Esophagus mucosa (tissue), 1 donor: ENCODE measurements around the gene TMEM132E. TPM values are rescaled to one million over a fixed set of nuclear protein-coding genes. Genes with fewer than 3 reads are reported as not detected.
A peak's percentile ranks its signal among the peaks of the same experiment; 100 is the strongest.

Experiments
- ATAC-seq: fragments of 200-7000 bp; cut with Tn5 transposase; one replicate; pipeline ENCODE4 v1.9.1; 2020
- total RNA-seq: library from RNA; stranded (reverse); gene quantifications from one replicate; pipeline ENCODE4 v1.2.4, GENCODE V29; 2023
- donor health status: DM: yes; HTN: yes; CAD: no.

TMEM132E gene
- total RNA-seq, 1 donor from 2014 or later, result not detected

DNA sequence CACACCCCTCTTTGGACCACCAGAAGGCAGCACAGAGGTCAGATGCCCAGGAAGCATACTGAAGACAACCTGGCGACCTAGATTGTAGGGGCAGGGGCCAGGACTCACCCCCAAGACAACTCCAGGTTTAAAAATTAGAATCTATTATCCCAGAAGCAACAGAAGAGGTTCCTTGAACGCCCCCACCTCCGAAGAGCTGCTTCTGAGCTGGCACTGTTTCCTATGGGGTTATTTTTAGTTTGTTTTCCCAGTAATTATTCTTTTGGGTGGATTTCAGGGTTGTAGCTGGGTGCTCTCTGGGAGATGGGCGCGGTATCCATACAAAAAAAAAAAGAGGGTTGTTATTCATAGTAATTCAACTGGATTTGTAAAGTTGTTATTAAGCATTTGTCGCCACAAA is 10.4 kb upstream of the TMEM132E start:
- ATAC-seq, result no peak

DNA sequence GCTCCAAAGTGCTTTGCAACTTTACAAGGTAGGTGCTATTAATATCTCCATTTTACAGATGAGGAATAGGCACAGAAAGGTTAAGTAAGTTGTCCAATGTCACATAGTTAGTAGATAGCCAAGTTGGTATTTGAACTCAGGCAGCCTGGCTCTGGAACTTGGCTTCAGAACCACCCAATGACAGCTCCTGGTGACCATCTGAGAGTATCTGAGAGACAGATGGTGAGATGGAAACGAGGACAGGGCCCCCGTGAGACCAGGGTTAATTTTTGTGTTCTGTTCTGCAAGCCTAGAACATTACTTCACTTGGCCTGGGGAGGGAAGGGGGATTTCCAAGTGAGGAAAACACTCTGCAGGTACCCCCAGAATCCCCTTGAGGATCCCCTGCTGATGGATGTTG is 9.8 kb upstream of the TMEM132E start:
- no peak for ATAC-seq

DNA sequence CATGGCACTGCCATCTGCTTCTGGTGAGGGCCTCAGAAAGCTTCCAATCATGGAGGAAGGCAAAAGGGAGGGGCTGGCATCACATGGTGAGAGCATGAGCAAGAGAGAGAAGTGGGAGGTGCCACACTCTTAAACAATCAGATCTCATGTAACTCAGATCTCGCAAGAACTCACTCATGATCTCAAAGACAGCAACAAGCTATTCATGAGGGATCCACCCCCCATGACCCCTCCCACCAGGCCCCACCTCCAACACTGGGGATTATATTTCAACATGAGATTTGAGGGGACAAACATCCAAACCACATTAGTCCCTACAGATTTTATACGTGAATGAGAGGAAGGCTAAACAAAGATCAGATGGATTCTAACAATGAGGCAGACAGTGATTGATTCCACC is 8.9 kb upstream of the TMEM132E start:
- ATAC-seq, result no peak

DNA sequence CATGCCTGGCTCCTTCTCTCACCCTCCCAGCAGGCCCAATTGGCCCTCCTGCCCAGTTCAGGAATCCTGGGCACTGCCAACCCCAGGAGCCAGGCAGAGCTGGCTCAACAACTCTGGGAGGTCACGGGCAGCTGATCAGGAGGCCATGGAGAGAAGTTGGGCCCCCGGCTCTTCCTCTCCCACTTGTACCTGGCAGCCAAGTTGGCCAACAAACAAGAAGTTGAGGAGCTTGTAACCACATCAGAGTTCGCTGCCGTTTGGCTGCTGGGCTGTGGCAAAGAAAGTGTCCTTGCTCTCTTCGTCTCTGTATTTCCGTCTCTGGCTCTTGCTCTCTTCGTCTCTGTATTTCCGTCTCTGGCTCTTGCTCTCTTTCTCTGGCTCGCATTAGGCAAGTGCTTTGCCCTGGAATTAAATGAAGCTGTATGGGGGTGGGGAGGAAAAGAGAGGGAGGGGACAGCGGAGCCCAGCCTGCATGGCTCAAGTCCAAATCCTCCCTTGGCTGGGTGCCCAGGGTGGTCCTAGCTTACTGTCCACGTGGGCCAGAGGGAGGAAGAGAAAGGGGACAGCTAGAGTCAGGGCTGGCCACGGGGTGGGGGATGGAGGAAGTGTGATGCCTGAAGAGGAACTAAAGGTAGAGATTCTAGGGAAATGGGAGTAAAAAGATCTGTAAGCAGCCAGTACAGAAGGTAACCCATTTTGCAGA is 7.8 kb upstream of the TMEM132E start:
- ATAC-seq, result no peak

DNA sequence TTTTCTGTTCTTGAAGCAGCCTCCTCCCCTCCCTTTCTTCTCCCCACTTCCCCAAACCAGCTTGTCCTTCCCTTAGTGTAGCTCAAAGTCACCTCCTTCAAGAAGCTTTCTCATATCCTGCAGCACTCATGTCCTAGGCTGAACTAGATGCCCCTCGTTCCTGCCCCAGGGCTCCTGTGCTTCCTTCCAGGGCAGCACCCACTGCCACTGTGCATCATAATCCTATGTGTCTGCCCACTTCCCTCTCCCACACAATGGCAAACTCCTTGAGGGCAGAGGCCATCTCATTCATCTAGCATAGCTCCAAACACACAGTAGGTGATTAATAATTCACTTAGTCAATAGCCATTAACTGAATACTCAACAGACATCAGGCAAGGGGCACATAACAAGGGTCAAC is 6.9 kb upstream of the TMEM132E start:
- no peak for ATAC-seq

DNA sequence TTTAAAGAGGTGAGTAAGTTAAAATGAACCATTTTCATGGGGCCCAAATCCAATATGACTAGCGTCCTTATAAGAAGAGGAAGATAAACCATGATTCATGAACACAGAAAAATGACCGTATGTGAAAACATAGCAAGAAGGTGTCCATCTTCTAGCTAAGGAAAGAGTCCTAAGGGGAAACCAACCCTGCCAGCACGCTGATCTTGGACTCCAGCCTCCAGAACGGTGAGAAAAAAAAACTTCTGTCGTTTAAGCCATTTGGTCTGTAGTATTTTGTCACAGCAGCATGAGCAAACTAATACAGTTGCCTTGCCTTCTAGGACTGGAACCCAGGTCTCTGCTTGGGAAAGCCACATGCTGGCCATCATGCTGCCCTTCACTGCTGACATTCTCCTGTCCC is 4.2 kb upstream of the TMEM132E start:
- no peak for ATAC-seq

DNA sequence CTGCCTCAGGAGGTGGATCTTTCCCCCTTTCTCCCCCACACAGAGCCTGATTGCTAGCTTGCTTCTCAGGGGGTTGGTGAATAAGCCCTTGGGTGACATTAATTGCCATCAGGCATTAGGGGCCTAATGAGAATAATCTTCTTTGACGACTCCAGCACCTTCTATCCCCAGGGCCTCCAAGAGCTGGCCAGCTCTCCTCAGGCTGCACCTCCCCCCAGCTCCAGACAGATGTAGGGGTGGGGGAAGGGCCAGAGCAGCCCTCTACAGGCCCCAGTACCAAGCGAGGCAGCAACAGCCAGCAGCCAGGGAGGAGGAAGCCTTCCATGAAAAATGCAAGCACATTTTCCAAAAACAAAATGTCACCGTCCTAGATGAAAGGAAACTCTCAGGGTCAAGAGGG is 1.4 kb upstream of the TMEM132E start:
- ATAC-seq, result no peak

DNA sequence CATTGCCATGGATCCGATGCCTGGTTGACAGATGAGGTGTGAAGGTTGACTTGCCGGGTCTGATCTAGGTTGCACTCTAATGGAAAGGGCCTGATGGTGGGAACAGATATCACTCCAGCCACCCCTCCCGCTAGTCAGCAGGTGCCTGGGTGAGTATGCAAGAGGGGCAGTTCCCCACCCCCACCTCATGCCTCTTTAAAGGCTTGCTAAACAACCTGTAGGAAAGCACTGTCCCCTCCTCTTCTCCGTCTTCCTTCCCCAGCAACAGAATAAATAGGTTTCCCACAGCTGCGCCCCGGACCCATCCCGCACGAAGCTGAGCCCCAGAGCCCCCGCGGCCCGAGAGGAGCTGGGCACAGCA is 746 bp upstream of the TMEM132E start:
- ATAC-seq, result no peak

DNA sequence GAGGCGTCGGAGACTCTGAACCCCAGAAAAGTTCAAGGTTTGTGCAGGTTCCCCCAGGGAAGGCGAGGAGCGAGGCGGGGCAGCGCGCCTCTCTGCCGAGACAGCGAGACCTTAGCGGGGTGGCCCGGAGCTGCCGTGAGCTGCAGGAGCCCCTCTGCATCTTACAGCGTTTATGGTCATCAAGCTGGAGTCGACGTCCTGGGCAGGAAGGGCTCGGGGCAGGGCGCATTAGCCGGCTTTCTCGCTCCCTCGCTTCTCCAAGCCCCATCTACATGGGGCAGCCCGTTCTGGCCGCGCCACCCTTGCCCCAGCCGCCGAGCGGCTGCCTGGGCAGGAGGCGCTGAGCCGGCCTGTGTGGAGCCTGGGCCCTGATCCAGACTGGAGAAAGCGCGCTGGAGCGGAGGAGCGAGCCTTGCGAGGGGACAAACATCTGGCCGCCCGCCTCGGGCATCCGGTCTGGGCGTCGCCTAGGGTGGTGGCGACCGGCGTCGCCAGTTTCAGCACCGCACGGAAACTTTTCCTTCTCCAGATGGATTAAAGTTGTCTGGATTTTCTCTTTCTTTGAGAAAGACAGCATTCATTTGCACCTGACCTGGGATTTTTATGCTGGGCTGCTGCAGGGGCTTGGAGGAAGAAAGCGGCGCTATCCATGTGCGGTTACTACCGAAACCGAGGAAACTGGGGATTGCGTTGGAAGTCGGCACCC is 750 bp downstream of the TMEM132E start:
- ATAC-seq, result no peak

DNA sequence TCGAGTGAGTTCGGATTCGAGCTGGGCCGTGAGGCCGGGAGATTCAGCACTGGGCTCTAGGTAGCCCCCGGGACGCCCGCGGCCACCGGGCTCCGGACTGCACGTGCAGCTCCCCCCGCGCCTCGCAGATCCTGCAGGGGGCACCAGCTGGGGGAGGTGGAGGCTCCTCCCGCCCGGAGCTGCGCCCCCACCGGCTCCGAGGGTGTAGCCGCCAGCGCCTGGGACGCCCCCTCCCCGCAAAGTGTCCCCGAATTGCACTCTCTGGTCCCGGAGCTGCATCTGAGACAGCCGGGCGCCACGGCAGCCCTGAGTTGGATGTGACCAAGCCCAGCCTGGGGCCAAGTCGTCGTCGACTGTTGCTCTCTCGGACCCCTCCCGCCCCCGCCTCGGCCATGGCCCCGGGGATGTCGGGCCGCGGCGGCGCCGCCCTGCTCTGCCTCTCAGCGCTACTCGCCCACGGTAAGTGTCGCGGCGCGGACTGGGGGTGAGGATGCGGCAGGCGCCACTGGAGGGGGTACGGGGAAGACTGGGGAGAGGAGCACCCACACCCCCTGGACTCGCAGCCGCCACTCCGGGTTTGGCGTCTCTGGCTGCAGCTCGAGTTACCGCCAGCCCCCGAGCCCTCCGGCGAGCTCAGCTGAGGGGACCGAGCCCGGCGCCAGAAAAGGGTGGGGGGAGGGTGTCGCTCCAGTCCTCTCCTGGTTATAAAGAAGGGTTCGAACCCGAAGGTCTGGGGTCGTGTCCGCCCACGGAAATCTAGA is 1.5 kb downstream of the TMEM132E start:
- peak; percentile 19 for ATAC-seq

DNA sequence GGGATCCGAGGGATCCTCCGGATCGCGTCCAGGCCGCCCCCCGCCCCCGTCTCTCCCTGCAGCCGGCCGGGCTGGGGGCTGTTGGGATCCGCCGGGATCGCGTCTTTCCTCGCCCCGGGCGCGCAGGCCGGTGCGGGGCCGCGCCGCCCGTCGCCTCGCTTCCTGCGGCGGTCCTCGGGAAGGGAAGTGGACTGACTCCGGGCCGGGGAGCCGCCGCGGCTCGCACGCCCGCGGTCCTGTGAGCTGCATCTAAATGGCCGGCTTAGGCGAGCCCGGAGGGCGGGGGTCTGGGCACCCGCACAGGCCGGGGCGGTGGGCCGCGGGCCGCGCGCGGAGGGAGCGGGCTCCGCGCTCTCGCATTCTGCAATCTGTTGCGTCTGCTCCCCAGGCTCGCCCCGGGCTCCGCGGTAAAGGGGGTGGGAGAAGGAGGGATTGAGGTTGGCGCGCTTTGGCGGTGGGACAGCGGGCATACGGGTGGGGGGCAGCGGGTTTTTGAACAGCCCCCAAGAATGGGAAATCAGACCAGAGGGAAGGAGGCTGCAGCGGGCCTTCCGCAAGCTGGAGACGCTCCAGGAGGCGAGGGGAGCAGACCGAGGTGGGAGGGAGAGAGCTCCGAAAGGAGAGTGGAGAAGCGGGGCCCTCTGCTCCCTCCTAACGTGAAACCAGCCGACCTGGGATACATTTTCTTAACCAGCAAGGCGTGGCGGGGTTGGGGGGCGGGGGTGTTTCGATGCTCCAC is 2.2 kb downstream of the TMEM132E start:
- no peak for ATAC-seq

DNA sequence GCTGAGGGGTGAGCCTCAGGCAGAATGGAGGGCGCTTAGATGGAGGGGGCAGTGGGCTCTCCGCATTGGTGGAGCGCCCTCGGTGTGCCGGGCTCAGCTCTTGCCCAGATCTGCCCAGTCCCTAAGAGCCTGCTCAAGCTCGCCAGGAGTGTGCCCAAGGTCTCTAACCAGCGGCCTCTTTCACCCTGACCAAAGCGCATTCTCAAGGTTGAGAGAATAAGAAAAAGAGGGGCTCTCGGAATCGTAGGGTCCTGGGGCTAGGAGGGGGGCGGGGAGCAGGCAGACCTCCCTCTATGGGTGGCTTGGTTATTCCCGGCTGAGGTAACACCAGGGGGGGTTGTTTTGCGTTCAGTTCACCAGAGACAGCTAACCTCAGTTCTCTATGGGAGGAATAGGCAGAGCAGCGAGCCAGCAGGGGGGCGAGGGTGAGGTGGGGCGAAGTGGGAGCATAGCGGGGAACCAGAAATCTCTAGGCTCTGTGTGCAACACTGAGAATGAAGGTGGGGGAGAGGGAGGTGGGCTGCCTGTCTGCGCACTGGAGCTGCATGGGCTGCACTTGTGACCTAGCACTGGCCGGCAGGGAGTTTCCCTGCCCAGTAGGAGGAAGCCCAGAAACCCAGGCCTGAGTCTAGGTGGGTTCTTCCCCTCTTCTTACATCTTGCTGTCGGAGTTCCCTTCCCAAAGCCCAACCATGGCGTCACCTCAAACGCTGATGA is 3.0 kb downstream of the TMEM132E start:
- no peak for ATAC-seq

DNA sequence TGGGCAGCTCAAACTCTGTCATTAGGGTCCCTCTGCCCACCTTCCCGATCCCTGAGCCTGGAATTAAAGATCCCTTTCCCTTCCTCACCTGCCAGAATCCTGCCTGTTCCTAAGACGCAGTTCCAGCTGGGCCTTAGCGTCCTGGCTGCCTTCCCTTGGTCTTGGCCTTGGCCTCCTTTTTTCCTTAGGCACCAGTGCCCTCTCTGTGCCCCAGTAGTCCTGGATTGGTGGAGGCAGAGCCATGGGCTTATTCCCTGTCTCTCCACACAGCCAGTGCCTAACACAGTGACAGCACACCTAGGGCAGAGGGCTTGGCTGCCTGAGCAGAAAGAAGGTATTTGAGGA is 3.5 kb downstream of the TMEM132E start:
- no peak for ATAC-seq

DNA sequence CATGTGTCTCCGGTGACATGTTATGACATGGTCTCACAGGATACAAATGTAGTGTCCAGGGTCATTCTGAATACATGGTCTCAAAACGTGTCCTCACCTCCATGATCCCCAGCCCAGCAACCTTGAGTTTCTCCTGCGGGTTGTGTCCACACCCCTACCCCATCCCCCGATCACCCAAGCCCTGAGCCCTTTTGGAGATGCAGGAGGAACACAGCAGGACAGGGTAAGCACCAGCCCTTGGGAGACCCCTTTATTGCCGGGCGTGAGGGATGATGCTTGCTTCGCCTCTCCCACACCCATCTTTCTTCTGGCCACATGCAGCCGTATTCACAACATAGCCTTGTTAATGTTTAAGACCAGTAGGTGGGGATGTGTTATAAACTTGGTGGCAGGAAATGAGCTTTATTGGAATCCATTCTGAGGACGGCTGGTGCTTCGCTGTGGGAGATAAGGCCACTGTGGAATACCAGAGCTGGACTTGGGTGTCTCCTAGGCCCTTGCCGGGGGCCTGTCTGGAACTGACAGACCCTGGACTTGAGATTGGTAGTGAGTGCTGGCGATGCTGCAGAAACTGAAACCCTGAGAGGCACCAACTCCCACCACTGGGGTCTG is 5.5 kb downstream of the TMEM132E start:
- no peak for ATAC-seq

DNA sequence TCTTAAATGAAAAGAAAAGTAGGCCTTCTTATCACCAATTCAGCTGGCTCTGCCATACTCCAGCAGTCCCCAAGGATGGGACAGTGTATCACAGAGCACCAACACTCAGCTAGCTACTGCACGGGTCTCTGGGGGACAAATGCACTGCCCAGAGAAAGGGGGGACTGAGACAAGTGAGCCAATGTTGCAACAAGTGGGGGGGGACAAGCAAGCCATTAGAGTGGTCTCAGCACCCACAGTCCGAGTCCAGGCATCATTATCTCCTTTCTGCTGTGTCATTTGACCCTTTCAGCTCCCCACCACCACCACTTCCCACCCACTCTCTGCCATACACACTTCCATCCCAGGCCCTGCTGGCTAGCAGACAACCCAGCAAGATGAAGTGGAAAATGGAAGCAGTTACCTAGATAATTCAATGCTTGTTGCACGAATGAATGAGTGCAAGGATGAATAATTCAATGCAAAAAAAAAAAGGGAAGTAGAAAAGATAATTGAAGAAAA is 7.0 kb downstream of the TMEM132E start:
- no peak for ATAC-seq

DNA sequence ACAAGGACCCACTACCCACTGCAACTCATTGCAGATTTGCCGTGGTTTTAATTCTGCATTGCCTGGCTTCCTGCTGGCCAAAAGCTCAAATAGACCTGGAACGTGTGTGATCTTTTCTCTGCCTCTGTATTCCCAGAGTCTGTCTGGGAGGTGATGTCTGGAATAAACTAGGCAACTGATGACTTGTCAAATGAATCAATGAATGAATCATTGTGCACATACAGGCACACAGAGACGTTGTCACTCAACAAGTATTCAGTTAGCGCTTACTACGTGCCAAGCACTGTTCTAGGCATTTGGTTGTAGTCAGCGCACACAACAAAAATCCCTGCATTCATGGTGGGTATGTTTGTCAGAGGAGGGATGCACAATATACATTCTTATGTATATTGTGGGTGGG is 8.9 kb downstream of the TMEM132E start:
- no peak for ATAC-seq

DNA sequence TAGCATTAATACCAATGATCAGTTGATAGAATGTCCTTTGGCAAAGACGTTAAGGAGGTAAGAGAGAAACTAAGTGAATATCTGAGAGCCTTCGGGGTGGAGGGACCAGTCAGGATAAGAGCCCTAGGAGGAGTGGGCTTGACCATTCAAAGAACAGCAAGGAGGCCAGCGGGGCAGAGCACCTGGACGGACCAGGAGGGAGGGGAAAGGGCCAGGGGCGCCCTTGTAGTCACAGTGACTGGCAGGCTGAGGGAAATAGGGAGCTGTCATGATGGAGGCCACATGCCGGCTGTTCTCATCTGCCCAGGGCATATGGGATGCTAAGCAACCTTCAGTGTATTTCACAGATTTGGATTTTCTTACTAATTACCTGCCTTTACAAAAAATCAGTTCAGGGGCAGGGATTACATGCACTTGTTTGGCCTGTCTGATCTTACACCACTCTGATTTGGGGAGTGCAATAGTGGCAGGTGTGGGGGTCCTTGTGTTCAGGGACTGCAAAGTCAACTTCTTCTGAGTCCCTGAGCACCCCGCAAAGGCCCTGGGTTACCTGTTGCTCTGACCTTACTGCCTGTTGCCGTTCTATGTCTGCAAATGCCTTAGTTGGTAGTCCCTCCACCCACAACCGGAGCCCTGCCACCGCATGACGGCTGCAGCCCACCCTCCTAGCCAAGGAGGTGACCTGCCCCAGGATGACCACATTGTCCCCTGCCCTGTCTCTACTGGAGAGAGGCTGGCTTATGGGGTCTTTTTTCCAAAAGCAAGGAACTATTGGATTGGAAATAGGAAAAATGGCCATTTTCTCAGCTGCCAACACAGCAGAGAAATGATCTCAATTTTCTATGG is 10.0 kb downstream of the TMEM132E start:
- ATAC-seq, result no peak

DNA sequence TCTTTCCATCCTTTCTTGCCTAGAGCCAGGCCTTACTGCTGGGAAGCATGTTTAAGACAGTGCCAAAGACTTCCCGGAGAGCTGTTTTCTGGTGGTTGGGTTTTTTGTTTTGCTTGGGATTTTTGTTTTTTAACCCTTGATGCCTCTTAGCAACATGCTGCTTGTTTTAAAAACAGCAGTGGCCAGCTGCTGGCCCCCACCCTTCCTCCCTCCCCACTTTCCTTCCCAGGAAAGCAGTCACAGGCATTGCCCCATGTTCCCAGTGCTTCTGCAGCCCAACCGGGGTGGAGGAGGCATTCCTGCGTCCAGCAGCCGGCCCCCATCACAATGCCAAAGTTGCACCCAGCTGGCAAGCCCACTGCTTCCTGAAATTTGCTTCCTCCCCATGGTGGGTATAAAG is 12.6 kb downstream of the TMEM132E start:
- no peak for ATAC-seq

DNA sequence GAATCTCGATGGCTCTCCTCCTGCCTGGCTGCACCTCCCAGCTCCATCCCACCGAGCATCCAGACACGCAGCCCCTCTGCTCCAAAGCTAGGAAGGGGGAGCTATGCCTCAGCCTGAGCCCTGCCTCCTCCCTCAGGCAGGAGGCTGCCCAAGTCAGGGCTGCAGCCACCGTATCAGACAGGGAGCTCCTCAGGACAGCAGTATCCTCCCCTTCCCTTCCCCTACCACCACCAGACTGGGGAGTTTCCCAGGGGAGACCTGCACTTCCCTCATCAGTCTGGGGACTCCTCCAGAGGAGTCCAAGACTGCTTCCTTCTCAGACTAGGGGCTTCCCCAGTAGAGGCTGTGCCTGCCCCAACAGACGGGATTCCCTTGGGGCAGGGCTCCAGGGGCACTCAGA is 17.5 kb downstream of the TMEM132E start:
- no peak for ATAC-seq

DNA sequence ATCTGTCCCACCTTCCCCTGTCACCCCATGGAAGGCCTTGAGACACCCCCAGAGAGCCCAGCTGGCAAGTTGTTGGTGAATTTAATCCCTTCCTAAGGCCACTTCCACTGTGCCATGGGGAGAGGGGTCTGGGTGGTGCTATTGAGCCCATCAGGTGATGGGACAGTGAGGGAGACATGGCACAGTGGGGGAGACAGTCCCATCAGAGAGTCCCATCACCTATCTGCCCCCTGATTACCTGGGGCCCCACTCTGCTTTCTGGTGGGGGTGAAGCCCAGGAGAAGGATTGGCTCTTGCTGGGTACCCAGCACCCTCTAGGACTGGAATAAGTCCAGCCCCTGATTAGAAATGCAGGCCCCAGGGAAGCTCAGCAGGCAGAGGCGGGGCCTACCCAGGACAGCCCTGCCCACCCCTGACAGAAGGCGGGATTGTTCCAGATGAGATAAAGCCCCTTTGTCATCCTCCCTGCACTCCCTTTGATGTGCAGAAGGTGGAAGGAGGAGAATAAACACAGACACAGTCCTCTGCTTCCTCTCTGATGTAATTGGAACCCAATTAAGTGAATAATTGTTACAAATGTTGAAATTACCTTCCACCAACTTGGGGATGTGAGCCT is 18.9 kb downstream of the TMEM132E start:
- no peak for ATAC-seq

DNA sequence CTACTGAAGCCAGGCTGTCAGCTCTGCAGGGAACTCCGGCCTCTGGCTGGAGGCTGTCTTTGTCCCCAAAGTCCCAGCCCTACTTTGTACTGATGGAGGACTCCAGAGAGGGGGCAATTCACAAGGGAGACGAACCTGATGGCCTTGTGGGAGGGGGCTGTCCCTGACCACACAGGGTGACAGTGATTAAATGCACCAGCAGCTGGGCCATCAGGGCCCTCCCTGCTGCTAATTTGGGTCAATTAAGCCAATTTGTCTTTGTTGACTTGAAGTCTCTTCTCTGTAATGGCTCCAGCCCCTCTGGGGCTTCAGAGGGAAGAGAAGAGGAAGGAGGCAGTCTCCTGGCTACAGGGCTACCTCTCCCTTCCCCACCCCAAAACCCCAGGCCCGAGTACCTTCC is 22.0 kb downstream of the TMEM132E start:
- ATAC-seq, result no peak
